ENCODE measurements around the gene DYSF. TPM values are rescaled to one million over a fixed set of nuclear protein-coding genes. Genes with fewer than 3 reads are reported as not detected.

DYSF gene
- total RNA-seq, 1 experiment from 2014 or later = 5.5 TPM

GRCh38 chr2:71530211-71530610, 76.8 kb downstream of the DYSF start:
- Histone ChIP-seq H2BK120ac (ENCODE audit: low read depth, low read length, poor library complexity, severe bottlenecking) (no peak overlapping the region), H2AFZ (ENCODE audit: low read length) (no peak overlapping the region), H4K8ac (replicated peaks; ENCODE audit: insufficient read length, low read depth, low read length) (no peak overlapping the region), H3K56ac (ENCODE audit: insufficient read length, low read depth, low read length) (no peak overlapping the region), H2AK5ac (ENCODE audit: insufficient read length, low read length) (no peak overlapping the region), H2BK15ac (ENCODE audit: low read depth, low read length) (no peak overlapping the region), H3T11ph (ENCODE audit: low read length) (no peak overlapping the region), H3K4me2 (ENCODE audit: insufficient read depth, insufficient read length, low read length) (no peak overlapping the region), H3K27ac (ENCODE audit: insufficient read length, low read depth, low read length) (no peak overlapping the region), H4K20me1 (ENCODE audit: control insufficient read depth, insufficient read depth, insufficient read length) (no peaks in the 10 kb centered on the region), H3K18ac (ENCODE audit: insufficient read length, low read depth, low read length) (no peak overlapping the region), H3K4me1 (ENCODE audit: insufficient read depth, low read length) (no peaks in the 10 kb centered on the region; the same call in 1 of the 2 replicates), H3K23me2 (ENCODE audit: insufficient read length, low read depth, low read length, poor library complexity, severe bottlenecking) (no peaks in the 10 kb centered on the region), H3K14ac (ENCODE audit: insufficient read depth, low read length) (no peak overlapping the region), H2BK12ac (ENCODE audit: insufficient read length, low read depth, low read length) (no peak overlapping the region), H2BK20ac (ENCODE audit: low read depth, low read length, poor library complexity, severe bottlenecking) (no peak overlapping the region), H3K27me3 (ENCODE audit: insufficient read depth, low read length) (no peaks in the 10 kb centered on the region), H3K23ac (ENCODE audit: insufficient read length, low read depth, low read length) (no peak overlapping the region), H3K9ac (ENCODE audit: extremely low read depth, insufficient read length, low read length) (no peak overlapping the region), H3K79me2 (ENCODE audit: insufficient read depth, low read length) (no peaks in the 10 kb centered on the region), H4K91ac (ENCODE audit: insufficient read length, low read depth, low read length) (no peak overlapping the region), H3K4ac (ENCODE audit: low read depth, low read length) (no peak overlapping the region), H3K9me3 (ENCODE audit: control insufficient read depth, low read depth, low read length) (no peaks in the 10 kb centered on the region), H4K5ac (ENCODE audit: insufficient read length, low read depth, low read length) (no peak overlapping the region), H2BK5ac (ENCODE audit: insufficient read length, low read length) (no peak overlapping the region), H3K79me1 (ENCODE audit: insufficient read depth, low read depth, low read length, poor library complexity, severe bottlenecking) (no peaks in the 10 kb centered on the region)
- Mint-ChIP-seq H3K27ac (no peak overlapping the region), H3K4me3 (no peak overlapping the region), H3K4me1 (peaks cover 28 to 34% of the 10 kb centered on the region in 2 experiments), H3K9me3 (no peaks in the 10 kb centered on the region), H3K27me3 (ENCODE audit: low read depth) (peaks cover 3% of the 10 kb centered on the region), H3K36me3 (ENCODE audit: insufficient read depth in 1 of 3, low read depth in 3 of 3) (peaks cover 0 to 1% (median 0%) of the 10 kb centered on the region in 3 experiments; a peak in 2 of 7 replicates)
- TF ChIP-seq CTCF (conservative IDR thresholded peaks at IDR 0.05) = no peak
- WGBS (ENCODE audit: extremely low coverage, insufficient read length, low lambda C conversion rate) = no CpG with 5 or more reads among the region's 8 CpGs
- no peak for DNase-seq

All from H9 (cell line).